GM12878 (cell line): ENCODE measurements around the gene TFF2. TPM values are rescaled to one million over a fixed set of nuclear protein-coding genes. Genes with fewer than 3 reads are reported as not detected.

Experiments used
- ATAC-seq: fragments of 200-7000 bp; cut with Tn5 transposase; 3 replicates; pipeline ENCODE4 v1.9.1; 2020; ENCODE audit warnings: mild to moderate bottlenecking, moderate library complexity
- BruUV-seq: library from RNA; stranded (reverse); fragments of 400-500 nt; replicated peaks from 2 replicates; lab custom pipeline; 2021; lab: Mats Ljungman, UMichigan
- CTCF ChIA-PET: fragments of 300-600 bp; sonication (Branson Sonifier 250); formaldehyde crosslinking; extraction: SDS; loops from one replicate; lab custom pipeline; 2021; ENCODE audit warnings: inconsistent platforms; lab: Yijun Ruan, JAX
- POLR2A ChIA-PET: fragments of 350-600 bp; formaldehyde crosslinking; extraction: SDS; loops from one replicate; lab custom pipeline; 2021; ENCODE audit warnings: inconsistent platforms; lab: Charles Lee
- RAD21 ChIA-PET: fragments of 300-600 bp; sonication (Branson Sonifier 250); formaldehyde crosslinking; loops from one replicate; lab custom pipeline; 2023; ENCODE audit warnings: antibody characterized with exemption; ENCODE audit not compliant: unreplicated experiment; lab: Charles Lee
- SMC1A ChIA-PET: fragments of 300-600 bp; sonication (Branson Sonifier 250); formaldehyde crosslinking; loops from one replicate; lab custom pipeline; 2023; ENCODE audit not compliant: unreplicated experiment, uncharacterized antibody; lab: Charles Lee
- DNase-seq: peaks from one replicate; pipeline ENCODE4 v3.0.0-alpha.2; 2011; ENCODE audit warnings: low read depth, low spot score
- FAIRE-seq: peaks from 3 replicates; lab custom pipeline; 2011; peaks lifted over from hg19 to GRCh38; lab: Jason Lieb, UNC
- H2AFZ ChIP-seq: 2 replicates; pipeline ENCODE4 v1.6.0; 2011; ENCODE audit warnings: low read depth, low read length, control low read depth; ENCODE audit not compliant: control insufficient read depth
- H3K27ac ChIP-seq: 2 replicates; pipeline ENCODE4 v1.5.1; 2011; ENCODE audit warnings: control low read depth; ENCODE audit not compliant: control insufficient read depth, insufficient read depth
- H3K27me3 ChIP-seq, 2 experiments: replicated peaks in 1 of 2; 2 replicates each; pipeline versions ENCODE4 v1.6.0 to v1.6.1; 2011; ENCODE audit warnings: low read length in 1 of 2; ENCODE audit not compliant: control insufficient read depth in 2 of 2, insufficient read depth in 2 of 2
- H3K36me3 ChIP-seq, 2 experiments: 2 replicates each; pipeline ENCODE4 v1.5.1; 2011; ENCODE audit warnings: low read length in 1 of 2; ENCODE audit not compliant: control insufficient read depth in 2 of 2, insufficient read depth in 2 of 2
- H3K4me1 ChIP-seq: 2 replicates; pipeline ENCODE4 v1.6.1; 2011; ENCODE audit warnings: mild to moderate bottlenecking, low read length, moderate library complexity, mixed read lengths; ENCODE audit not compliant: control insufficient read depth, insufficient read depth
- H3K4me2 ChIP-seq: 2 replicates; pipeline ENCODE4 v1.6.0; 2011; ENCODE audit warnings: control low read depth; ENCODE audit not compliant: control insufficient read depth, insufficient read depth
- H3K4me3 ChIP-seq: fragments of 200-600 bp; sonication (generic); 2 replicates; pipeline ENCODE4 v1.5.1; 2016
- H3K79me2 ChIP-seq: 2 replicates; pipeline ENCODE4 v1.6.0; 2011; ENCODE audit warnings: low read length; ENCODE audit not compliant: control insufficient read depth, insufficient read depth
- H3K9ac ChIP-seq: 2 replicates; pipeline ENCODE4 v1.8.0; 2011; ENCODE audit warnings: low read length, control low read depth, mixed read lengths; ENCODE audit not compliant: control insufficient read depth, insufficient read depth
- H3K9me3 ChIP-seq: replicated peaks from 3 replicates; pipeline ENCODE4 v1.5.1; 2011; ENCODE audit warnings: mild to moderate bottlenecking, low read length; ENCODE audit not compliant: control insufficient read depth, insufficient read depth
- H4K20me1 ChIP-seq: 2 replicates; pipeline ENCODE4 v1.6.0; 2011; ENCODE audit not compliant: control insufficient read depth, insufficient read depth
- FOXK2 ChIP-seq: fragments of 450-650 bp; IDR thresholded peaks from 2 replicates; pipeline ENCODE4 v1.6.1; 2017; ENCODE audit warnings: mild to moderate bottlenecking, moderate library complexity
- HCFC1 ChIP-seq: fragments of 150-350 bp; IDR thresholded peaks from 2 replicates; pipeline ENCODE4 v1.6.1; 2014; ENCODE audit warnings: low read length
- JUNB ChIP-seq: IDR thresholded peaks from 2 replicates; pipeline ENCODE4 v1.6.1; 2016; ENCODE audit warnings: antibody characterized with exemption, mild to moderate bottlenecking
- LARP7 ChIP-seq: fragments of 450-650 bp; IDR thresholded peaks from 2 replicates; pipeline ENCODE4 v1.6.1; 2017; ENCODE audit warnings: mild to moderate bottlenecking
- NFYB ChIP-seq: IDR thresholded peaks from 2 replicates; pipeline ENCODE4 v1.6.1; 2011; ENCODE audit warnings: low read depth, mild to moderate bottlenecking, low read length, improper control_type of control experiment, moderate library complexity; ENCODE audit not compliant: insufficient read depth
- POLR2A ChIP-seq: IDR thresholded peaks from 2 replicates; pipeline ENCODE4 v1.6.1; 2011; ENCODE audit warnings: low read depth, mild to moderate bottlenecking, low read length
- RAD21 ChIP-seq: IDR thresholded peaks from 2 replicates; pipeline ENCODE4 v1.6.1; 2011; ENCODE audit warnings: mild to moderate bottlenecking, low read depth, low read length, moderate library complexity; ENCODE audit not compliant: insufficient read depth
- RB1 ChIP-seq: fragments of 450-650 bp; formaldehyde crosslinking; IDR thresholded peaks from 2 replicates; pipeline ENCODE4 v1.6.1; 2017; ENCODE audit warnings: mild to moderate bottlenecking, borderline replicate concordance
- SIX5 ChIP-seq: IDR thresholded peaks from 2 replicates; pipeline ENCODE4 v1.6.1; 2011; ENCODE audit warnings: mild to moderate bottlenecking, low read depth, low read length, moderate library complexity; ENCODE audit not compliant: severe bottlenecking
- SMAD5 ChIP-seq: IDR thresholded peaks from 2 replicates; pipeline ENCODE4 v1.6.1; 2016; ENCODE audit warnings: antibody characterized with exemption, low read depth
- STAT3 ChIP-seq: IDR thresholded peaks from 2 replicates; pipeline ENCODE4 v1.6.1; 2011; ENCODE audit warnings: low read depth, low read length, improper control_type of control experiment
- SUZ12 ChIP-seq: fragments of 200-600 bp; sonication (generic); IDR thresholded peaks from one replicate; pipeline ENCODE4 v1.6.1; 2018; ENCODE audit warnings: antibody characterized with exemption, mild to moderate bottlenecking; ENCODE audit not compliant: unreplicated experiment
- YBX1 ChIP-seq: fragments of 450-650 bp; IDR thresholded peaks from 2 replicates; pipeline ENCODE4 v1.6.1; 2016; ENCODE audit warnings: antibody characterized with exemption
- ZNF24 ChIP-seq: fragments of 450-650 bp; IDR thresholded peaks from 2 replicates; pipeline ENCODE4 v1.6.1; 2017; ENCODE audit warnings: antibody characterized with exemption, mild to moderate bottlenecking
- ZSCAN29 ChIP-seq: fragments of 450-650 bp; IDR thresholded peaks from 2 replicates; pipeline ENCODE4 v1.6.1; 2017; ENCODE audit warnings: mild to moderate bottlenecking, moderate library complexity
- WGBS: methylation state at CpG from one replicate; pipeline ENCODE4 v1.1.6; 2016; ENCODE audit warnings: low lambda C conversion rate; ENCODE audit not compliant: insufficient replicate concordance, insufficient coverage; ENCODE audit errors: missing lambda C conversion rate; 5-methylcytosine and 5-hydroxymethylcytosine counted together
- in situ Hi-C: fragments of 300-500 bp; cut with MboI; formaldehyde crosslinking; loops from 9 replicates; pipeline ENCODE4 v1.14.3; 2018; ENCODE audit warnings: mixed read lengths
- intact Hi-C: fragments of 100-400 bp; cut with micrococcal nuclease; formaldehyde crosslinking; loops from one replicate; pipeline ENCODE4 v1.14.2; 2022; ENCODE audit not compliant: unreplicated experiment
- polyA plus RNA-seq, 11 experiments: library from polyadenylated mRNA; depleted of rRNA in 4 of 11; unstranded in 6 of 11; stranded (reverse) in 5 of 11; fragments of >200 nt; fragmentation: Nextera tagmentation in 4 of 11; fragmentation: Illumina TruSeq in 1 of 11; extraction: Ambion mirVana in 4 of 11; extraction: Trizol in 1 of 11; gene quantifications; 1 replicate in 1 of 11; 2 replicates in 10 of 11; pipeline versions ENCODE4 v1.2.1 to v1.2.3, GENCODE V29; 2011 to 2016; ENCODE audit warnings: inconsistent platforms in 2 of 11, missing spikeins in 2 of 11, low read depth in 1 of 11
- total RNA-seq, 4 experiments: library from RNA; depleted of rRNA in 3 of 4; stranded (reverse); fragments of >200 nt in 3 of 4; fragmentation: Illumina TruSeq in 1 of 4; extraction: Trizol in 1 of 4; gene quantifications; 2 replicates each; pipeline versions ENCODE4 v1.2.1 to v1.2.3, GENCODE V29; 2013 to 2021
- TF ChIP-seq, protein P1 (sequence below): IDR thresholded peaks from 2 replicates; pipeline ENCODE4 v1.6.1; 2012; ENCODE audit warnings: low read depth, low read length, improper control_type of control experiment
- TF ChIP-seq, protein P2 (sequence below): fragments of 450-650 bp; IDR thresholded peaks from 2 replicates; pipeline ENCODE4 v1.6.1; 2017; ENCODE audit warnings: low read depth, mild to moderate bottlenecking, moderate library complexity
- TF ChIP-seq, protein P3 (sequence below): IDR thresholded peaks from 2 replicates; pipeline ENCODE4 v1.6.1; 2011; ENCODE audit warnings: mild to moderate bottlenecking, low read depth, low read length, moderate library complexity; ENCODE audit not compliant: insufficient replicate concordance
- TF ChIP-seq, protein P4 (sequence below): fragments of 450-650 bp; formaldehyde crosslinking; IDR thresholded peaks from 2 replicates; pipeline ENCODE4 v1.4.0; 2022; ENCODE audit warnings: mild to moderate bottlenecking, moderate library complexity

TFF2 gene
- total and polyA plus RNA-seq, 10 of the 15 experiments (the other 5 are each of a cell fraction or from before 2014, with no cell fraction given) = 0.56 TPM; not detected in 9

DNA sequence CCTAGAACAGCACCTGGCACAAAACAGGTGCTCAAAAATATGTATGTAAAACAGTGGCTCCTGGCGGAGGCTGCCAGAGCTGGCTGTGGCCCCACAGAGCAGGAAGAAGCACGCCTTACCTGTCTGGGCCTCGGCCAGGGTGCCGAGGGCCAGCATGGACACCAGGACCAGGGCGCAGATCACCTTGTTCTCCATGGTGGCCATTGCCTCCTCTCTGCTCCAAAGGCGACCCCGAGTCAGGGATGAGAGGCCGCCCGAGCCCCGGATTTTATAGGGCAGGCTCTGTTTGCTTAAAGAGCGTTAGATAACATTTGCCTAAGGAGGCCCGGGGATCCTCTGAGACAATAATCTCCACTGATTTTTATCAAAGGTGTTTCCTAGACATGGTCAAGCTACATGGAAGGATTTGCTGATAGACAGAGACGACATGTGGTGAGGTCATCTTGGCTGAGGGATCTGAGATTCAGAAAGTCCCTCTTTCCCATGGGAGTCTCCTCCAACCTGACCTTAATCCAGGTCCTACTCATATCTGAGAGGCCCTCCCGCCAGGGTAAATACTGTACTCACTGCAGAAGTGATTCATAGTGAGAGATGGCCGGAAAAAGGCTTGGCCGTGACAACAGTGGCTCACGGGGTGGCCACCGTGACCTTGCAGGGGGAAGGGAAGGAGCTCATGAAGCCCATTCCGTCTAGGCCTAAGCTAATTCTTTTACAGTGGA lies 15.7 kb upstream of the TFF2 start, which contains the start of gene TFF1 (continued):
- TF ChIP-seq RB1 = no peak
- no peak for TF ChIP-seq SUZ12
- TF ChIP-seq POLR2A = no peak

DNA sequence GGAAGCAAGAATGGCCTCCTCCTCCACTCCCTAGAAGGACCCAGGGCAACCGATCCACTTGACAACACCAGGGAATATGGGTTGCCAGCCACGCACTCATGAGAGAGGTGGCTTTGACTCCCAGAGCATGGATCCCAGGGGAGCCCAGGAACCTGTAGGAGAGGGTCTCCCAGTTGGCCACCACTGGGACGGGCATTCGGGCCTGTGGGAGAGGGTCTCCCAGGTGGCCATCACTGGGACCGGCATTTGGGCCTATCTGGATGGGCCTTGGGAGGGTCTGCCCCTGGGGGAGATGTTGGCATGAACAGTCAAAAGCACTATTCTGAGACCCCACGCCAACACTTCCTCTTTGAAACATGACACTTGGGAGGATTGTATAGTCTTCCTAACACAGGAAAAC lies 15.0 kb upstream of the TFF2 start:
- RAD21 ChIA-PET = interaction anchor here (1.0 kb wide), 1 partner anchor 15 kb away, joined by 3 read pairs; no protein-coding TSS in a partner anchor
- CTCF ChIA-PET = no interaction called here
- Histone ChIP-seq H3K9me3 (no peaks in the 10 kb centered on the region), H3K27ac (no peak overlapping the region), H3K36me3 (no peaks in the 10 kb centered on the region), H3K79me2 (no peaks in the 10 kb centered on the region), H3K4me3 (no peak overlapping the region), H3K4me2 (no peak overlapping the region), H3K9ac (no peak overlapping the region), H3K27me3 (no peaks in the 10 kb centered on the region; a peak in 2 of 4 replicates), H3K4me1 (peaks cover 17% of the 10 kb centered on the region), H4K20me1 (no peaks in the 10 kb centered on the region), H2AFZ (no peak overlapping the region)
- in situ Hi-C loops (no loop called here), intact Hi-C loops (no loop called here)
- no peak for FAIRE-seq
- SMC1A ChIA-PET = no interaction called here
- DNase-seq = no peak
- whole genome bisulfite sequencing = 43% methylated on average over 6 of the region's 6 CpGs
- ATAC-seq = no peak
- BruUV-seq = no TSS peak
- POLR2A ChIA-PET = no interaction called here
- TF ChIP-seq YBX1 (no peak), LARP7 (no peak), SMAD5 (no peak), ZNF24 (no peak), HCFC1 (no peak), RAD21 (no peak), FOXK2 (no peak), SIX5 (no peak), STAT3 (no peak), NFYB (no peak), JUNB (no peak), ZSCAN29 (no peak)
- TF ChIP-seq, protein P1, sequence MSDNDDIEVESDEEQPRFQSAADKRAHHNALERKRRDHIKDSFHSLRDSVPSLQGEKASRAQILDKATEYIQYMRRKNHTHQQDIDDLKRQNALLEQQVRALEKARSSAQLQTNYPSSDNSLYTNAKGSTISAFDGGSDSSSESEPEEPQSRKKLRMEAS = no peak
- TF ChIP-seq, protein P2, sequence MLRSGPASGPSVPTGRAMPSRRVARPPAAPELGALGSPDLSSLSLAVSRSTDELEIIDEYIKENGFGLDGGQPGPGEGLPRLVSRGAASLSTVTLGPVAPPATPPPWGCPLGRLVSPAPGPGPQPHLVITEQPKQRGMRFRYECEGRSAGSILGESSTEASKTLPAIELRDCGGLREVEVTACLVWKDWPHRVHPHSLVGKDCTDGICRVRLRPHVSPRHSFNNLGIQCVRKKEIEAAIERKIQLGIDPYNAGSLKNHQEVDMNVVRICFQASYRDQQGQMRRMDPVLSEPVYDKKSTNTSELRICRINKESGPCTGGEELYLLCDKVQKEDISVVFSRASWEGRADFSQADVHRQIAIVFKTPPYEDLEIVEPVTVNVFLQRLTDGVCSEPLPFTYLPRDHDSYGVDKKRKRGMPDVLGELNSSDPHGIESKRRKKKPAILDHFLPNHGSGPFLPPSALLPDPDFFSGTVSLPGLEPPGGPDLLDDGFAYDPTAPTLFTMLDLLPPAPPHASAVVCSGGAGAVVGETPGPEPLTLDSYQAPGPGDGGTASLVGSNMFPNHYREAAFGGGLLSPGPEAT = no peak
- TF ChIP-seq, protein P3, sequence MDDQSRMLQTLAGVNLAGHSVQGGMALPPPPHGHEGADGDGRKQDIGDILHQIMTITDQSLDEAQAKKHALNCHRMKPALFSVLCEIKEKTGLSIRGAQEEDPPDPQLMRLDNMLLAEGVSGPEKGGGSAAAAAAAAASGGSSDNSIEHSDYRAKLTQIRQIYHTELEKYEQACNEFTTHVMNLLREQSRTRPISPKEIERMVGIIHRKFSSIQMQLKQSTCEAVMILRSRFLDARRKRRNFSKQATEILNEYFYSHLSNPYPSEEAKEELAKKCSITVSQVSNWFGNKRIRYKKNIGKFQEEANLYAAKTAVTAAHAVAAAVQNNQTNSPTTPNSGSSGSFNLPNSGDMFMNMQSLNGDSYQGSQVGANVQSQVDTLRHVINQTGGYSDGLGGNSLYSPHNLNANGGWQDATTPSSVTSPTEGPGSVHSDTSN = no peak
- TF ChIP-seq, protein P4, sequence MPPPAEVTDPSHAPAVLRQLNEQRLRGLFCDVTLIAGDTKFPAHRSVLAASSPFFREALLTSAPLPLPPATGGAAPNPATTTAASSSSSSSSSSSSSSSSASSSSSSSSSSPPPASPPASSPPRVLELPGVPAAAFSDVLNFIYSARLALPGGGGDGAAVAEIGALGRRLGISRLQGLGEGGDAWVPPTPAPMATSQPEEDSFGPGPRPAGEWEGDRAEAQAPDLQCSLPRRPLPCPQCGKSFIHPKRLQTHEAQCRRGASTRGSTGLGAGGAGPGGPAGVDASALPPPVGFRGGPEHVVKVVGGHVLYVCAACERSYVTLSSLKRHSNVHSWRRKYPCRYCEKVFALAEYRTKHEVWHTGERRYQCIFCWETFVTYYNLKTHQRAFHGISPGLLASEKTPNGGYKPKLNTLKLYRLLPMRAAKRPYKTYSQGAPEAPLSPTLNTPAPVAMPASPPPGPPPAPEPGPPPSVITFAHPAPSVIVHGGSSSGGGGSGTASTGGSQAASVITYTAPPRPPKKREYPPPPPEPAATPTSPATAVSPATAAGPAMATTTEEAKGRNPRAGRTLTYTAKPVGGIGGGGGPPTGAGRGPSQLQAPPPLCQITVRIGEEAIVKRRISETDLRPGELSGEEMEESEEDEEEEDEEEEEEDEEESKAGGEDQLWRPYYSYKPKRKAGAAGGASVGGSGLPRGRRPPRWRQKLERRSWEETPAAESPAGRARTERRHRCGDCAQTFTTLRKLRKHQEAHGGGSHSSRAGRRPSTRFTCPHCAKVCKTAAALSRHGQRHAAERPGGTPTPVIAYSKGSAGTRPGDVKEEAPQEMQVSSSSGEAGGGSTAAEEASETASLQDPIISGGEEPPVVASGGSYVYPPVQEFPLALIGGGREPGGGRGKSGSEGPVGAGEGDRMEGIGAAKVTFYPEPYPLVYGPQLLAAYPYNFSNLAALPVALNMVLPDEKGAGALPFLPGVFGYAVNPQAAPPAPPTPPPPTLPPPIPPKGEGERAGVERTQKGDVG (CRISPR knock-in tag) = no peak
